Astrocyte (in vitro differentiated cells and primary cell): ENCODE results near the gene ERC1. TPM values are rescaled to one million over a fixed set of nuclear protein-coding genes. Genes with fewer than 3 reads are reported as not detected.

Experiments used
- DNase-seq: peaks from one replicate; pipeline ENCODE4 v3.0.0-alpha.2; 2010; ENCODE audit warnings: low read depth
- FAIRE-seq: peaks from 2 replicates; lab custom pipeline; 2011; peaks lifted over from hg19 to GRCh38; lab: Jason Lieb, UNC
- H2AFZ ChIP-seq: 2 replicates; pipeline ENCODE4 v1.6.0; 2012; ENCODE audit warnings: low read depth, low read length, inconsistent platforms
- H3K27ac ChIP-seq: 2 replicates; pipeline ENCODE4 v1.5.1; 2011; ENCODE audit warnings: low read depth, low read length, inconsistent platforms
- H3K27me3 ChIP-seq: 2 replicates; pipeline ENCODE4 v1.6.0; 2011; ENCODE audit warnings: low read length, inconsistent platforms; ENCODE audit not compliant: insufficient read depth
- H3K36me3 ChIP-seq: 2 replicates; pipeline ENCODE4 v1.5.1; 2011; ENCODE audit warnings: low read length, inconsistent platforms; ENCODE audit not compliant: insufficient read depth
- H3K4me1 ChIP-seq: 2 replicates; pipeline ENCODE4 v1.5.1; 2011; ENCODE audit warnings: low read length, inconsistent platforms; ENCODE audit not compliant: insufficient read depth
- H3K4me2 ChIP-seq: 2 replicates; pipeline ENCODE4 v1.6.0; 2012; ENCODE audit warnings: low read length, inconsistent platforms
- H3K4me3 ChIP-seq: 2 replicates; pipeline ENCODE4 v1.5.1; 2011; ENCODE audit warnings: low read depth, mild to moderate bottlenecking, low read length, inconsistent platforms; ENCODE audit not compliant: insufficient read depth
- H3K79me2 ChIP-seq: 2 replicates; pipeline ENCODE4 v1.6.0; 2012; ENCODE audit warnings: mild to moderate bottlenecking, low read length, inconsistent platforms; ENCODE audit not compliant: insufficient read depth
- H3K9ac ChIP-seq: 2 replicates; pipeline ENCODE4 v1.6.0; 2012; ENCODE audit warnings: mild to moderate bottlenecking, low read length, inconsistent platforms
- H3K9me3 ChIP-seq: 2 replicates; pipeline ENCODE4 v1.5.1; 2012; ENCODE audit warnings: low read depth, mild to moderate bottlenecking, low read length, inconsistent platforms; ENCODE audit not compliant: insufficient read depth
- H4K20me1 ChIP-seq: 2 replicates; pipeline ENCODE4 v1.6.0; 2012; ENCODE audit warnings: low read length, inconsistent platforms; ENCODE audit not compliant: insufficient read depth
- H3K27ac Mint-ChIP-seq: one replicate; pipeline ENCODE4 v1.8.0; 2021; ENCODE audit warnings: mild to moderate bottlenecking, mixed read lengths; ENCODE audit not compliant: unreplicated experiment
- H3K27me3 Mint-ChIP-seq: one replicate; pipeline ENCODE4 v1.8.0; 2021; ENCODE audit warnings: low read depth, mixed read lengths; ENCODE audit not compliant: unreplicated experiment
- H3K36me3 Mint-ChIP-seq: one replicate; pipeline ENCODE4 v1.8.0; 2021; ENCODE audit warnings: low read depth, mixed read lengths; ENCODE audit not compliant: unreplicated experiment
- H3K4me1 Mint-ChIP-seq: one replicate; pipeline ENCODE4 v1.8.0; 2021; ENCODE audit warnings: low read depth, mixed read lengths; ENCODE audit not compliant: unreplicated experiment
- H3K4me3 Mint-ChIP-seq: one replicate; pipeline ENCODE4 v1.8.0; 2021; ENCODE audit warnings: mild to moderate bottlenecking, moderate library complexity, mixed read lengths; ENCODE audit not compliant: unreplicated experiment
- H3K9me3 Mint-ChIP-seq: one replicate; pipeline ENCODE4 v1.8.0; 2021; ENCODE audit warnings: mild to moderate bottlenecking, mixed read lengths; ENCODE audit not compliant: unreplicated experiment
- EZH2 ChIP-seq: IDR thresholded peaks from 2 replicates; pipeline ENCODE4 v1.6.1; 2012; ENCODE audit warnings: mild to moderate bottlenecking, low read length, inconsistent platforms; ENCODE audit not compliant: insufficient read depth
- total RNA-seq: library from RNA; stranded (reverse); gene quantifications from 2 replicates; pipeline ENCODE4 v1.2.1, GENCODE V29; 2021
- TF ChIP-seq, protein P1 (sequence below): IDR thresholded peaks from 2 replicates; pipeline ENCODE4 v1.5.1; 2011; ENCODE audit warnings: low read depth, mild to moderate bottlenecking, inconsistent platforms, low read length, moderate library complexity; ENCODE audit not compliant: insufficient read depth

The ERC1 gene
- total RNA-seq, 1 donor from 2014 or later, result 67.1 TPM

- Mint-ChIP-seq H3K27ac (no peak overlapping the region), H3K4me1 (peaks cover 18% of the 10 kb centered on the region), H3K9me3 (no peaks in the 10 kb centered on the region), H3K4me3 (no peak overlapping the region), H3K36me3 (peaks cover 11% of the 10 kb centered on the region), H3K27me3 (no peaks in the 10 kb centered on the region)
- Histone ChIP-seq H4K20me1 (no peaks in the 10 kb centered on the region), H3K4me1 (peaks cover 15% of the 10 kb centered on the region), H2AFZ (no peak overlapping the region), H3K36me3 (no peaks in the 10 kb centered on the region), H3K9me3 (no peaks in the 10 kb centered on the region), H3K9ac (no peak overlapping the region), H3K4me3 (no peak overlapping the region), H3K27me3 (no peaks in the 10 kb centered on the region), H3K4me2 (no peak overlapping the region), H3K79me2 (no peaks in the 10 kb centered on the region), H3K27ac (no peak overlapping the region)
- FAIRE-seq (no peak), DNase-seq (no peak)
- TF ChIP-seq, protein P1, sequence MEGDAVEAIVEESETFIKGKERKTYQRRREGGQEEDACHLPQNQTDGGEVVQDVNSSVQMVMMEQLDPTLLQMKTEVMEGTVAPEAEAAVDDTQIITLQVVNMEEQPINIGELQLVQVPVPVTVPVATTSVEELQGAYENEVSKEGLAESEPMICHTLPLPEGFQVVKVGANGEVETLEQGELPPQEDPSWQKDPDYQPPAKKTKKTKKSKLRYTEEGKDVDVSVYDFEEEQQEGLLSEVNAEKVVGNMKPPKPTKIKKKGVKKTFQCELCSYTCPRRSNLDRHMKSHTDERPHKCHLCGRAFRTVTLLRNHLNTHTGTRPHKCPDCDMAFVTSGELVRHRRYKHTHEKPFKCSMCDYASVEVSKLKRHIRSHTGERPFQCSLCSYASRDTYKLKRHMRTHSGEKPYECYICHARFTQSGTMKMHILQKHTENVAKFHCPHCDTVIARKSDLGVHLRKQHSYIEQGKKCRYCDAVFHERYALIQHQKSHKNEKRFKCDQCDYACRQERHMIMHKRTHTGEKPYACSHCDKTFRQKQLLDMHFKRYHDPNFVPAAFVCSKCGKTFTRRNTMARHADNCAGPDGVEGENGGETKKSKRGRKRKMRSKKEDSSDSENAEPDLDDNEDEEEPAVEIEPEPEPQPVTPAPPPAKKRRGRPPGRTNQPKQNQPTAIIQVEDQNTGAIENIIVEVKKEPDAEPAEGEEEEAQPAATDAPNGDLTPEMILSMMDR, result no peak
- no peak for TF ChIP-seq EZH2
These were observed 457.3 kb downstream of the ERC1 start for GRCh38 chr12:1448336-1448735.

GRCh38 chr12:1453810-1454209, 462.8 kb downstream of the ERC1 start:
- H3K4me3 Mint-ChIP-seq, result no peak overlapping the region
- no peaks in the 10 kb centered on the region for H3K9me3 Mint-ChIP-seq
- H3K36me3 ChIP-seq, result no peaks in the 10 kb centered on the region
- peaks cover 7% of the 10 kb centered on the region for H3K36me3 Mint-ChIP-seq
- H3K4me2 ChIP-seq, result no peak overlapping the region
- peaks cover 8% of the 10 kb centered on the region for H3K4me1 Mint-ChIP-seq
- H3K27me3 Mint-ChIP-seq, result no peaks in the 10 kb centered on the region
- no peak overlapping the region for H3K27ac ChIP-seq
- H2AFZ ChIP-seq, result no peak overlapping the region
- FAIRE-seq (no peak), DNase-seq (no peak)
- H3K4me1 ChIP-seq, result peaks cover 7% of the 10 kb centered on the region
- H3K27me3 ChIP-seq, result no peaks in the 10 kb centered on the region
- no peaks in the 10 kb centered on the region for H3K9me3 ChIP-seq
- no peaks in the 10 kb centered on the region for H4K20me1 ChIP-seq
- H3K9ac ChIP-seq, result no peak overlapping the region
- TF ChIP-seq EZH2, result no peak
- TF ChIP-seq, protein P1, result no peak
- no peak overlapping the region for H3K27ac Mint-ChIP-seq
- no peak overlapping the region for H3K4me3 ChIP-seq
- no peaks in the 10 kb centered on the region for H3K79me2 ChIP-seq

DNA sequence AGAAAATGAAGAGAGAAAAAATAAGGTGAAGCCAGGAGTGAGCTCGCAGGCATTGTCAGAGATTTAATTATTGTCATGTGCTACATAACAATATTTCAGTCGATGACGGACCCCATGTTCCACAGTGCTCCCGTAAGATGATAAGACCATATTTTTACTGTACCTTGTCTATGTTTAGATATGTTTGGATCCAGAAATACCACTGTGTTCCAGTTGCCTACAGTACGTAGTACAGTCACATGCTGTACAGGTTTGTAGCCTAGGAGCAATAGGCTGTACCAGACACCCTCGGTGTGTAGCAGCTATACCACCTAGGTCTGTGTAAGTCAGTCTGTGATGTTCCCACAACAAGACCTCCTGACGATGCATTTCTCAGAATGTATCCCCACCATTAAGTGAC, 465.9 kb downstream of the ERC1 start:
- H3K27me3 Mint-ChIP-seq, result no peaks in the 10 kb centered on the region
- peaks cover 7% of the 10 kb centered on the region for H3K4me1 ChIP-seq
- H3K9me3 Mint-ChIP-seq, result no peaks in the 10 kb centered on the region
- no peak overlapping the region for H3K27ac Mint-ChIP-seq
- TF ChIP-seq, protein P1, result no peak
- no peak for TF ChIP-seq EZH2
- no peaks in the 10 kb centered on the region for H3K27me3 ChIP-seq
- H3K79me2 ChIP-seq, result no peaks in the 10 kb centered on the region
- no peak overlapping the region for H2AFZ ChIP-seq
- no peak overlapping the region for H3K4me3 ChIP-seq
- H3K36me3 Mint-ChIP-seq, result peaks cover 4% of the 10 kb centered on the region
- H3K4me3 Mint-ChIP-seq, result no peak overlapping the region
- no peak overlapping the region for H3K9ac ChIP-seq
- H3K9me3 ChIP-seq, result no peaks in the 10 kb centered on the region
- H3K36me3 ChIP-seq, result no peaks in the 10 kb centered on the region
- H4K20me1 ChIP-seq, result no peaks in the 10 kb centered on the region
- peaks cover 8% of the 10 kb centered on the region for H3K4me1 Mint-ChIP-seq
- no peak for FAIRE-seq
- H3K27ac ChIP-seq, result no peak overlapping the region
- DNase-seq, result no peak
- H3K4me2 ChIP-seq, result no peak overlapping the region
